Dendritic cell treated with granulocyte-macrophage colony-stimulating factor and Interleukin-4, amounts not matched to agents 40 ng/mL and 50 ng/mL, for 4 days (primary cell): Measurements from ENCODE around the gene TWF2.

Source experiments
- H3K27ac Mint-ChIP-seq: one replicate; pipeline ENCODE4 v1.8.0; 2022; ENCODE audit warnings: mild to moderate bottlenecking, mixed read lengths
- H3K27me3 Mint-ChIP-seq: one replicate; pipeline ENCODE4 v1.8.0; 2022; ENCODE audit warnings: mild to moderate bottlenecking, mixed read lengths
- H3K36me3 Mint-ChIP-seq: one replicate; pipeline ENCODE4 v1.8.0; 2022; ENCODE audit warnings: low read depth, mixed read lengths
- H3K4me1 Mint-ChIP-seq: one replicate; pipeline ENCODE4 v1.8.0; 2022; ENCODE audit warnings: low read depth, mixed read lengths
- H3K4me3 Mint-ChIP-seq: one replicate; pipeline ENCODE4 v1.8.0; 2022; ENCODE audit warnings: mild to moderate bottlenecking, moderate library complexity, mixed read lengths
- H3K9me3 Mint-ChIP-seq: one replicate; pipeline ENCODE4 v1.8.0; 2022; ENCODE audit warnings: mixed read lengths
- intact Hi-C: fragments of 100-400 bp; cut with micrococcal nuclease; formaldehyde crosslinking; loops from one replicate; pipeline ENCODE4 v1.15.0; 2022

The TWF2 gene

GRCh38 chr3:52238193-52238760, 681 bp downstream of the TWF2 start:
- no peaks in the 10 kb centered on the region for H3K9me3 Mint-ChIP-seq

GRCh38 chr3:52237657-52238172, 1.2 kb downstream of the TWF2 start:
- Mint-ChIP-seq H3K36me3 (peaks cover 63% of the 10 kb centered on the region), H3K9me3 (no peaks in the 10 kb centered on the region), H3K4me3 (peak overlapping the region; percentile 91), H3K4me1 (peaks cover 86% of the 10 kb centered on the region), H3K27me3 (no peaks in the 10 kb centered on the region), H3K27ac (peak overlapping the region; percentile 97)
- intact Hi-C loops: loop anchor here (1.0 to 5.0 kb wide), 2 partner anchors 9 to 40 kb away; partner anchors contain the start of gene WDR82

More at GRCh38 chr3:52238193-52238760, 681 bp downstream of the TWF2 start:
- peaks cover 58% of the 10 kb centered on the region for H3K36me3 Mint-ChIP-seq
- no peaks in the 10 kb centered on the region for H3K27me3 Mint-ChIP-seq
- intact Hi-C loops: loop anchor here (5.0 kb wide), 1 partner anchor 39 kb away; the partner anchor contains the start of gene WDR82
- H3K4me1 Mint-ChIP-seq: peaks cover 84% of the 10 kb centered on the region
- peak overlapping the region; percentile 97 for H3K27ac Mint-ChIP-seq
- H3K4me3 Mint-ChIP-seq: peak overlapping the region; percentile 91

GRCh38 chr3:52237006-52237656, 1.8 kb downstream of the TWF2 start:
- peak overlapping the region; percentile 97 for H3K27ac Mint-ChIP-seq
- peaks cover 69% of the 10 kb centered on the region for H3K36me3 Mint-ChIP-seq
- no peaks in the 10 kb centered on the region for H3K27me3 Mint-ChIP-seq
- H3K4me1 Mint-ChIP-seq: peaks cover 91% of the 10 kb centered on the region
- intact Hi-C loops: loop anchor here (1.0 to 5.0 kb wide), 2 partner anchors 9 to 40 kb away; partner anchors contain the start of gene WDR82
- peak overlapping the region; percentile 91 for H3K4me3 Mint-ChIP-seq
- H3K9me3 Mint-ChIP-seq: no peaks in the 10 kb centered on the region

- intact Hi-C loops: loop anchor here (5.0 kb wide), 1 partner anchor 41 kb away; the partner anchor contains the start of gene WDR82
- H3K27ac Mint-ChIP-seq: peak overlapping the region; percentile 75
- peaks cover 91% of the 10 kb centered on the region for H3K4me1 Mint-ChIP-seq
These were observed 2.5 kb downstream of the TWF2 start for GRCh38 chr3:52236424-52236886.

GRCh38 chr3:52234516-52235447, 4.2 kb downstream of the TWF2 start:
- no peaks in the 10 kb centered on the region for H3K9me3 Mint-ChIP-seq
- intact Hi-C loops: loop anchor here (5.0 kb wide), 1 partner anchor 43 kb away; the partner anchor contains the start of gene WDR82
- H3K4me1 Mint-ChIP-seq: peaks cover 89% of the 10 kb centered on the region
- H3K4me3 Mint-ChIP-seq: no peak overlapping the region
- H3K27me3 Mint-ChIP-seq: no peaks in the 10 kb centered on the region
- H3K27ac Mint-ChIP-seq: no peak overlapping the region
- H3K36me3 Mint-ChIP-seq: peaks cover 93% of the 10 kb centered on the region

More at GRCh38 chr3:52236424-52236886, 2.5 kb downstream of the TWF2 start:
- peak overlapping the region; percentile 91 for H3K4me3 Mint-ChIP-seq
- H3K36me3 Mint-ChIP-seq: peaks cover 76% of the 10 kb centered on the region
- H3K9me3 Mint-ChIP-seq: no peaks in the 10 kb centered on the region
- H3K27me3 Mint-ChIP-seq: no peaks in the 10 kb centered on the region

- no peak overlapping the region for H3K4me3 Mint-ChIP-seq
- H3K4me1 Mint-ChIP-seq: peaks cover 88% of the 10 kb centered on the region
- no peaks in the 10 kb centered on the region for H3K27me3 Mint-ChIP-seq
- intact Hi-C loops: no loop called here
- H3K36me3 Mint-ChIP-seq: peaks cover 93% of the 10 kb centered on the region
- no peak overlapping the region for H3K27ac Mint-ChIP-seq
- H3K9me3 Mint-ChIP-seq: no peaks in the 10 kb centered on the region
These were observed 5.0 kb downstream of the TWF2 start for GRCh38 chr3:52233968-52234367.

GRCh38 chr3:52233108-52233591, 5.8 kb downstream of the TWF2 start:
- intact Hi-C loops: no loop called here
- peaks cover 93% of the 10 kb centered on the region for H3K36me3 Mint-ChIP-seq

GRCh38 chr3:52232279-52233107, 6.5 kb downstream of the TWF2 start:
- no peaks in the 10 kb centered on the region for H3K9me3 Mint-ChIP-seq
- intact Hi-C loops: no loop called here
- H3K36me3 Mint-ChIP-seq: peaks cover 97% of the 10 kb centered on the region
- H3K27ac Mint-ChIP-seq: peak overlapping the region; percentile 3
- H3K27me3 Mint-ChIP-seq: no peaks in the 10 kb centered on the region
- H3K4me3 Mint-ChIP-seq: no peak overlapping the region
- peaks cover 77% of the 10 kb centered on the region for H3K4me1 Mint-ChIP-seq

More at GRCh38 chr3:52233108-52233591, 5.8 kb downstream of the TWF2 start:
- Mint-ChIP-seq H3K9me3 (no peaks in the 10 kb centered on the region), H3K27me3 (no peaks in the 10 kb centered on the region), H3K4me1 (peaks cover 84% of the 10 kb centered on the region), H3K4me3 (no peak overlapping the region), H3K27ac (no peak overlapping the region)

- Mint-ChIP-seq H3K27me3 (no peaks in the 10 kb centered on the region), H3K9me3 (no peaks in the 10 kb centered on the region), H3K4me1 (peaks cover 73% of the 10 kb centered on the region), H3K27ac (peak overlapping the region; percentile 3), H3K36me3 (peaks cover 98% of the 10 kb centered on the region), H3K4me3 (no peak overlapping the region)
- intact Hi-C loops: loop anchor here (2.0 kb wide), 1 partner anchor 107 kb away; no protein-coding TSS in a partner anchor
These were observed 7.3 kb downstream of the TWF2 start for GRCh38 chr3:52231502-52232278.

GRCh38 chr3:52230889-52231499, 8.0 kb downstream of the TWF2 start:
- Mint-ChIP-seq H3K9me3 (no peaks in the 10 kb centered on the region), H3K27ac (no peak overlapping the region), H3K36me3 (peaks cover 91% of the 10 kb centered on the region), H3K4me1 (peaks cover 73% of the 10 kb centered on the region), H3K4me3 (no peak overlapping the region), H3K27me3 (no peaks in the 10 kb centered on the region)
- intact Hi-C loops: loop anchor here (2.0 kb wide), 1 partner anchor 108 kb away; no protein-coding TSS in a partner anchor

GRCh38 chr3:52230461-52230860, 8.5 kb downstream of the TWF2 start:
- Mint-ChIP-seq H3K27ac (no peak overlapping the region), H3K36me3 (peaks cover 86% of the 10 kb centered on the region), H3K27me3 (no peaks in the 10 kb centered on the region), H3K4me1 (peaks cover 73% of the 10 kb centered on the region), H3K9me3 (no peaks in the 10 kb centered on the region), H3K4me3 (no peak overlapping the region)
- intact Hi-C loops: loop anchor here (2.0 kb wide), 1 partner anchor 108 kb away; no protein-coding TSS in a partner anchor
